Trophoblast cell (in vitro differentiated cells and primary cell): Measurements from ENCODE around the gene ZNF211. TPM values are rescaled to one million over a fixed set of nuclear protein-coding genes. Genes with fewer than 3 reads are reported as not detected.

Experiments used
- DNase-seq, 2 donors: peaks; one replicate each; pipeline ENCODE4 v3.0.0-alpha.2; 2016
- H2AFZ ChIP-seq: 2 replicates; pipeline ENCODE4 v1.6.1; 2013; ENCODE audit warnings: low read length, moderate library complexity, mild to moderate bottlenecking; ENCODE audit not compliant: insufficient read depth, poor library complexity
- H2AK5ac ChIP-seq: 2 replicates; pipeline ENCODE4 v1.6.1; 2013; ENCODE audit warnings: mild to moderate bottlenecking, low read length
- H2BK120ac ChIP-seq: 2 replicates; pipeline ENCODE4 v1.6.1; 2013; ENCODE audit warnings: low read length, mild to moderate bottlenecking, moderate library complexity; ENCODE audit not compliant: insufficient read depth, poor library complexity
- H2BK12ac ChIP-seq: 2 replicates; pipeline ENCODE4 v1.6.1; 2013; ENCODE audit warnings: mild to moderate bottlenecking, low read length, moderate library complexity
- H2BK5ac ChIP-seq: 2 replicates; pipeline ENCODE4 v1.6.1; 2013; ENCODE audit warnings: low read length, low read depth, moderate library complexity, mild to moderate bottlenecking; ENCODE audit not compliant: poor library complexity
- H3K14ac ChIP-seq: 2 replicates; pipeline ENCODE4 v1.6.1; 2013; ENCODE audit warnings: mild to moderate bottlenecking, low read length
- H3K18ac ChIP-seq: 2 replicates; pipeline ENCODE4 v1.6.1; 2013; ENCODE audit warnings: mild to moderate bottlenecking, low read length
- H3K23ac ChIP-seq: 2 replicates; pipeline ENCODE4 v1.6.1; 2013; ENCODE audit warnings: low read length
- H3K27ac ChIP-seq: 2 replicates; pipeline ENCODE4 v1.5.1; 2013; ENCODE audit warnings: low read depth, mild to moderate bottlenecking, inconsistent platforms, low read length, moderate library complexity
- H3K27me3 ChIP-seq: 2 replicates; pipeline ENCODE4 v1.6.1; 2013; ENCODE audit warnings: inconsistent platforms, mild to moderate bottlenecking, low read length, moderate library complexity; ENCODE audit not compliant: insufficient read depth
- H3K36me3 ChIP-seq, 2 experiments: 1 replicate in 1 of 2; 2 replicates in 1 of 2; pipeline ENCODE4 v1.6.1; 2013; ENCODE audit warnings: low read length in 2 of 2, mild to moderate bottlenecking in 2 of 2, moderate library complexity in 1 of 2; ENCODE audit not compliant: insufficient read depth in 2 of 2, control insufficient read depth in 1 of 2
- H3K4ac ChIP-seq: 2 replicates; pipeline ENCODE4 v1.6.1; 2013; ENCODE audit warnings: low read depth, mild to moderate bottlenecking, low read length, moderate library complexity
- H3K4me1 ChIP-seq, 2 experiments: 1 replicate in 1 of 2; 2 replicates in 1 of 2; pipeline ENCODE4 v1.6.1; 2013; ENCODE audit warnings: low read length in 2 of 2, mild to moderate bottlenecking in 2 of 2, moderate library complexity in 1 of 2; ENCODE audit not compliant: insufficient read depth in 2 of 2, control insufficient read depth in 1 of 2
- H3K4me2 ChIP-seq: 2 replicates; pipeline ENCODE4 v1.6.1; 2013; ENCODE audit warnings: inconsistent platforms, mild to moderate bottlenecking, low read length, moderate library complexity
- H3K4me3 ChIP-seq: 2 replicates; pipeline ENCODE4 v1.5.1; 2013; ENCODE audit warnings: mild to moderate bottlenecking, low read depth, low read length, inconsistent platforms
- H3K79me1 ChIP-seq: one replicate; pipeline ENCODE4 v1.6.1; 2013; ENCODE audit warnings: low read length
- H3K79me2 ChIP-seq: 2 replicates; pipeline ENCODE4 v1.6.1; 2013; ENCODE audit warnings: low read length, mild to moderate bottlenecking; ENCODE audit not compliant: control insufficient read depth, insufficient read depth, poor library complexity
- H3K9ac ChIP-seq: 2 replicates; pipeline ENCODE4 v1.6.1; 2013; ENCODE audit warnings: mild to moderate bottlenecking, low read length
- H3K9me3 ChIP-seq: 2 replicates; pipeline ENCODE4 v1.6.1; 2013; ENCODE audit warnings: low read depth, mild to moderate bottlenecking, control low read depth, inconsistent platforms, low read length; ENCODE audit not compliant: insufficient read depth
- H4K12ac ChIP-seq: 2 replicates; pipeline ENCODE4 v1.6.1; 2013; ENCODE audit warnings: low read depth, mild to moderate bottlenecking, low read length, moderate library complexity
- H4K8ac ChIP-seq: 2 replicates; pipeline ENCODE4 v1.6.1; 2013; ENCODE audit warnings: low read depth, mild to moderate bottlenecking, low read length, moderate library complexity
- H4K91ac ChIP-seq: one replicate; pipeline ENCODE4 v1.6.1; 2013; ENCODE audit warnings: low read depth, mild to moderate bottlenecking, low read length, moderate library complexity
- WGBS: extraction: QIAGEN DNeasy Blood & Tissue Kit; methylation state at CpG from one replicate; pipeline ENCODE4 v1.1.7; 2013; ENCODE audit warnings: missing lambda C conversion rate; ENCODE audit not compliant: insufficient read length, insufficient coverage; ENCODE audit errors: extremely low coverage; 5-methylcytosine and 5-hydroxymethylcytosine counted together
- polyA plus RNA-seq: library from polyadenylated mRNA; stranded (reverse); fragments of 200-250 nt; gene quantifications from 2 replicates; pipeline ENCODE4 v1.2.3, GENCODE V29; 2013

ZNF211 gene
- 14.3 and 15.1 TPM in 2 replicates for polyA plus RNA-seq

- Histone ChIP-seq H2AFZ (peak within 1 kb of the TSS; percentile 68), H3K79me1 (peaks cover 5% of the 10 kb centered on the region)
- whole genome bisulfite sequencing: no CpG with 5 or more reads among the region's 59 CpGs
Observed at GRCh38 chr19:57632987-57633831, at the start of gene ZNF211. Gene ZNF211, plus strand, starts transcription at chr19:57633168. Its CDS starts 179 bp downstream, at chr19:57633347.

DNA sequence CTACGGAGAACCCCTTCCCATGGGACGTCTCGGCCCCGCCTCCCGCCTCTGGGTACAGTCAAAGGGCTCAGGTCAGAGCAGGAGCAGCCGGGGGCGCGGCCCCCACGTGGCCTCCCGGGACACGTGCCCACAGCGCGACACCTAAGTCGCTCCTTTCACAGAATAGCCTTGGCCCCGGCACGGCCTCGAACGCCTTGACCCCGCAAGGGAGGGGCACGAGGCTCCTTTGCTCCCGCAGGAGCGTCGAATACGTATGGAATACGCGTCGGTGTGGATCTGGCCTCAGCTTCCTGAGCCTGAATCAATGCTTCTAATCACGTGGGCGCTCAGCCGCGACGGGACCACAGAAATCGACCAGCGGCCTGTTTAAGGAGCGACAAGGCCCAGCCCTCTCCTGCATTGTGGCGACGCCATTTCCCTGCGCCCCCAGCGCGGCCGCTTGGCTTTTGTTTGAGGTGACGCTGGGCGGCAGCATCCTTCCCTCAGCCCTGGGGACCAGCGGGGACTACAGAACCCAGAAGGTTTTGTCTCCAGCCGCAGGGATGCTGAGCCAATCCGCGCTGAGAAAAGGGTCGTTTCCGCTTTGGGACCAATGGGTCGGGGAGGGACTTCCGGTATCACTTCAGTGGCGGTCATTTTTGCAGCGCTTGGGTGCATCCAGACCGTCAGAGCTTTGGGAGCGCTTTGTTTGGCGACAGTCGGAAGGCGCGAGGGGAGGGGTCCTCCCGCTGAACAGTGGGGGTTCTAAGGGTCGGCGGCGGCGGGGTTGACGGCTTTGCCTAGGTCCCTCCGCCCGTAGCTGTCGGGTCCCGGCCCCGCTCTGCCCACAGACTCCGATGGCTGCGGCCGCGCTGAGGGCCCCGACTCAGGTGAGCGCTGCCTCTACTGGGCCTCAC, 49.2 kb upstream of the ZNF211 start, which contains the start of gene ZIK1:
Gene ZIK1 (plus strand): TSS at position 625 of the 896 bp plus-strand sequence. CDS start 212 bp downstream, at position 837.
- no CpG with 5 or more reads among the region's 76 CpGs for WGBS
- Histone ChIP-seq H3K4me2 (peak within 1 kb of the TSS; percentile 91), H4K12ac (peak within 1 kb of the TSS; percentile 87), H3K14ac (peak within 1 kb of the TSS; percentile 16), H3K27ac (no peak within 1 kb of the TSS), H4K91ac (peak within 1 kb of the TSS; percentile 53), H2AFZ (peak within 1 kb of the TSS; percentile 86), H3K4ac (peak within 1 kb of the TSS; percentile 52), H3K27me3 (no peaks in the 10 kb centered on the region), H3K79me2 (peaks cover 4% of the 10 kb centered on the region), H3K79me1 (peaks cover 6% of the 10 kb centered on the region), H3K18ac (peak within 1 kb of the TSS; percentile 35), H3K4me1 (peaks cover 11 to 13% of the 10 kb centered on the region in 2 experiments), H3K9ac (peak within 1 kb of the TSS; percentile 85), H3K23ac (no peak within 1 kb of the TSS), H2BK5ac (no peak within 1 kb of the TSS), H3K9me3 (peaks cover 21% of the 10 kb centered on the region), H2AK5ac (peak within 1 kb of the TSS; percentile 30), H2BK12ac (no peak within 1 kb of the TSS), H3K36me3 (peaks cover 7 to 14% of the 10 kb centered on the region in 2 experiments), H4K8ac (peak within 1 kb of the TSS; percentile 95), H3K4me3 (peak within 1 kb of the TSS; percentile 86), H2BK120ac (peak within 1 kb of the TSS; percentile 0)
- DNase-seq: peak; percentile 29 to 74

More at GRCh38 chr19:57632987-57633831, at the start of gene ZNF211:
- peak within 1 kb of the TSS; percentile 38 for H3K9ac ChIP-seq
- peak within 1 kb of the TSS; percentile 8 for H2BK120ac ChIP-seq
- no peaks in the 10 kb centered on the region for H3K27me3 ChIP-seq
- peak within 1 kb of the TSS; percentile 70 for H3K14ac ChIP-seq
- no peak within 1 kb of the TSS for H3K27ac ChIP-seq
- peak within 1 kb of the TSS; percentile 35 for H3K18ac ChIP-seq
- no peak within 1 kb of the TSS for H2BK12ac ChIP-seq
- peaks cover 1% of the 10 kb centered on the region for H3K9me3 ChIP-seq
- H3K4me1 ChIP-seq: peaks cover 5 to 7% of the 10 kb centered on the region in 2 experiments
- H3K36me3 ChIP-seq: peaks cover 8 to 11% of the 10 kb centered on the region in 2 experiments
- H3K4me3 ChIP-seq: peak within 1 kb of the TSS; percentile 81
- DNase-seq: peak; percentile 89 to 97
- peak within 1 kb of the TSS; percentile 4 for H3K4ac ChIP-seq
- peak within 1 kb of the TSS; percentile 80 for H4K12ac ChIP-seq
- H3K4me2 ChIP-seq: peak within 1 kb of the TSS; percentile 81
- H3K79me2 ChIP-seq: peaks cover 7% of the 10 kb centered on the region
- peak within 1 kb of the TSS; percentile 63 for H4K91ac ChIP-seq
- peak within 1 kb of the TSS; percentile 22 for H2BK5ac ChIP-seq
- H3K23ac ChIP-seq: no peak within 1 kb of the TSS
- peak within 1 kb of the TSS; percentile 79 for H4K8ac ChIP-seq
- H2AK5ac ChIP-seq: peak within 1 kb of the TSS; percentile 35

DNA sequence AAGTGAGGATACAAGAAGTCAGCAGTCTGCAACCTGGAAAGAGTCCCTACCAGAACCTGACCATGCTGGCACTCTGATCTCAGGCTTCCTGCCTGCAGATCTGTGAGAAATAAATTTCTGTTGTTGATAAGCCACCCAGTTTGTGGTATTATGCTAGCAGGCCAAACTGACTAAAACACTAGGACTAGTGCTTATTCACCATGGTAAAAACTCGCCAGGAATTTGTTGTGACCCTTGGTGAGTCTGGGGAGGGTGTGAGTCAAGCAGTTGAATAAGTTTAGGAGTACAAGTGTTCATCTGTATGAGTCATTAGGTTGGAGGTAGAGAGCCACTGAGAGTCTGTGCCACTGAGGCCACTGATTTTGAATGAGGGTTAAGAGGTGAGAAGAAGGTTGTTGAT, 45.4 kb upstream of the ZNF211 start:
- H2BK120ac ChIP-seq: no peak overlapping the region
- no peaks in the 10 kb centered on the region for H3K27me3 ChIP-seq
- no peak overlapping the region for H3K4me3 ChIP-seq
- no peak overlapping the region for H3K9ac ChIP-seq
- peaks cover 11 to 13% of the 10 kb centered on the region in 2 experiments for H3K4me1 ChIP-seq
- H3K27ac ChIP-seq: no peak overlapping the region
- H2BK5ac ChIP-seq: no peak overlapping the region
- no CpG with 5 or more reads among the region's 1 CpG for WGBS
- peaks cover 4% of the 10 kb centered on the region for H3K79me2 ChIP-seq
- H3K4me2 ChIP-seq: no peak overlapping the region
- H2AK5ac ChIP-seq: no peak overlapping the region
- peaks cover 16 to 42% of the 10 kb centered on the region in 2 experiments for H3K36me3 ChIP-seq
- no peak overlapping the region for H3K4ac ChIP-seq
- no peak overlapping the region for H3K14ac ChIP-seq
- DNase-seq: peak in 1 of 2 donors; percentile 9
- no peak overlapping the region for H2AFZ ChIP-seq
- H3K18ac ChIP-seq: no peak overlapping the region
- no peak overlapping the region for H4K91ac ChIP-seq
- peaks cover 33% of the 10 kb centered on the region for H3K9me3 ChIP-seq
- no peak overlapping the region for H4K8ac ChIP-seq
- H3K79me1 ChIP-seq: peaks cover 6% of the 10 kb centered on the region
- no peak overlapping the region for H2BK12ac ChIP-seq
- no peak overlapping the region for H3K23ac ChIP-seq
- H4K12ac ChIP-seq: no peak overlapping the region

- H2BK120ac ChIP-seq: no peak overlapping the region
- H3K79me1 ChIP-seq: no peaks in the 10 kb centered on the region
- DNase-seq: no peak
- H3K4me1 ChIP-seq: peaks cover 5 to 10% of the 10 kb centered on the region in 2 experiments
- H3K36me3 ChIP-seq: peaks cover 0 to 1% of the 10 kb centered on the region in 2 experiments
- no peak overlapping the region for H2AK5ac ChIP-seq
- no peak overlapping the region for H4K91ac ChIP-seq
- no peak overlapping the region for H3K9ac ChIP-seq
- peak overlapping the region; percentile 96 for H3K4me2 ChIP-seq
- H2BK12ac ChIP-seq: no peak overlapping the region
- no peak overlapping the region for H3K4ac ChIP-seq
- no peaks in the 10 kb centered on the region for H3K27me3 ChIP-seq
- peaks cover 4% of the 10 kb centered on the region for H3K79me2 ChIP-seq
- peak overlapping the region; percentile 72 for H4K8ac ChIP-seq
- WGBS: no CpG with 5 or more reads among the region's 8 CpGs
- H3K14ac ChIP-seq: no peak overlapping the region
- H4K12ac ChIP-seq: no peak overlapping the region
- H2BK5ac ChIP-seq: no peak overlapping the region
- no peak overlapping the region for H3K18ac ChIP-seq
- no peak overlapping the region for H2AFZ ChIP-seq
- H3K27ac ChIP-seq: no peak overlapping the region
- H3K23ac ChIP-seq: no peak overlapping the region
- H3K4me3 ChIP-seq: no peak overlapping the region
- H3K9me3 ChIP-seq: no peaks in the 10 kb centered on the region
Observed at GRCh38 chr19:57599377-57599760, 33.6 kb upstream of the ZNF211 start.
